Trophoblast cell (in vitro differentiated cells and primary cell): ENCODE measurements around the gene MPZL1.

Experiments used
- DNase-seq, 2 donors: peaks; one replicate each; pipeline ENCODE4 v3.0.0-alpha.2; 2016
- H2AFZ ChIP-seq: 2 replicates; pipeline ENCODE4 v1.6.1; 2013; ENCODE audit warnings: low read length, moderate library complexity, mild to moderate bottlenecking; ENCODE audit not compliant: insufficient read depth, poor library complexity
- H2AK5ac ChIP-seq: 2 replicates; pipeline ENCODE4 v1.6.1; 2013; ENCODE audit warnings: mild to moderate bottlenecking, low read length
- H2BK120ac ChIP-seq: 2 replicates; pipeline ENCODE4 v1.6.1; 2013; ENCODE audit warnings: low read length, mild to moderate bottlenecking, moderate library complexity; ENCODE audit not compliant: insufficient read depth, poor library complexity
- H2BK12ac ChIP-seq: 2 replicates; pipeline ENCODE4 v1.6.1; 2013; ENCODE audit warnings: mild to moderate bottlenecking, low read length, moderate library complexity
- H2BK5ac ChIP-seq: 2 replicates; pipeline ENCODE4 v1.6.1; 2013; ENCODE audit warnings: low read length, low read depth, moderate library complexity, mild to moderate bottlenecking; ENCODE audit not compliant: poor library complexity
- H3K14ac ChIP-seq: 2 replicates; pipeline ENCODE4 v1.6.1; 2013; ENCODE audit warnings: mild to moderate bottlenecking, low read length
- H3K18ac ChIP-seq: 2 replicates; pipeline ENCODE4 v1.6.1; 2013; ENCODE audit warnings: mild to moderate bottlenecking, low read length
- H3K23ac ChIP-seq: 2 replicates; pipeline ENCODE4 v1.6.1; 2013; ENCODE audit warnings: low read length
- H3K27ac ChIP-seq: 2 replicates; pipeline ENCODE4 v1.5.1; 2013; ENCODE audit warnings: low read depth, mild to moderate bottlenecking, inconsistent platforms, low read length, moderate library complexity
- H3K27me3 ChIP-seq: 2 replicates; pipeline ENCODE4 v1.6.1; 2013; ENCODE audit warnings: inconsistent platforms, mild to moderate bottlenecking, low read length, moderate library complexity; ENCODE audit not compliant: insufficient read depth
- H3K36me3 ChIP-seq, 2 experiments: 1 replicate in 1 of 2; 2 replicates in 1 of 2; pipeline ENCODE4 v1.6.1; 2013; ENCODE audit warnings: low read length in 2 of 2, mild to moderate bottlenecking in 2 of 2, moderate library complexity in 1 of 2; ENCODE audit not compliant: insufficient read depth in 2 of 2, control insufficient read depth in 1 of 2
- H3K4ac ChIP-seq: 2 replicates; pipeline ENCODE4 v1.6.1; 2013; ENCODE audit warnings: low read depth, mild to moderate bottlenecking, low read length, moderate library complexity
- H3K4me1 ChIP-seq, 2 experiments: 1 replicate in 1 of 2; 2 replicates in 1 of 2; pipeline ENCODE4 v1.6.1; 2013; ENCODE audit warnings: low read length in 2 of 2, mild to moderate bottlenecking in 2 of 2, moderate library complexity in 1 of 2; ENCODE audit not compliant: insufficient read depth in 2 of 2, control insufficient read depth in 1 of 2
- H3K4me2 ChIP-seq: 2 replicates; pipeline ENCODE4 v1.6.1; 2013; ENCODE audit warnings: inconsistent platforms, mild to moderate bottlenecking, low read length, moderate library complexity
- H3K4me3 ChIP-seq: 2 replicates; pipeline ENCODE4 v1.5.1; 2013; ENCODE audit warnings: mild to moderate bottlenecking, low read depth, low read length, inconsistent platforms
- H3K79me1 ChIP-seq: one replicate; pipeline ENCODE4 v1.6.1; 2013; ENCODE audit warnings: low read length
- H3K79me2 ChIP-seq: 2 replicates; pipeline ENCODE4 v1.6.1; 2013; ENCODE audit warnings: low read length, mild to moderate bottlenecking; ENCODE audit not compliant: control insufficient read depth, insufficient read depth, poor library complexity
- H3K9ac ChIP-seq: 2 replicates; pipeline ENCODE4 v1.6.1; 2013; ENCODE audit warnings: mild to moderate bottlenecking, low read length
- H3K9me3 ChIP-seq: 2 replicates; pipeline ENCODE4 v1.6.1; 2013; ENCODE audit warnings: low read depth, mild to moderate bottlenecking, control low read depth, inconsistent platforms, low read length; ENCODE audit not compliant: insufficient read depth
- H4K12ac ChIP-seq: 2 replicates; pipeline ENCODE4 v1.6.1; 2013; ENCODE audit warnings: low read depth, mild to moderate bottlenecking, low read length, moderate library complexity
- H4K8ac ChIP-seq: 2 replicates; pipeline ENCODE4 v1.6.1; 2013; ENCODE audit warnings: low read depth, mild to moderate bottlenecking, low read length, moderate library complexity
- H4K91ac ChIP-seq: one replicate; pipeline ENCODE4 v1.6.1; 2013; ENCODE audit warnings: low read depth, mild to moderate bottlenecking, low read length, moderate library complexity
- WGBS: extraction: QIAGEN DNeasy Blood & Tissue Kit; methylation state at CpG from one replicate; pipeline ENCODE4 v1.1.7; 2013; ENCODE audit warnings: missing lambda C conversion rate; ENCODE audit not compliant: insufficient read length, insufficient coverage; ENCODE audit errors: extremely low coverage; 5-methylcytosine and 5-hydroxymethylcytosine counted together

MPZL1 gene

GRCh38 chr1:167772436-167772835, 50.7 kb downstream of the MPZL1 start:
- no peak overlapping the region for H3K4me2 ChIP-seq
- WGBS, result no CpG with 5 or more reads among the region's 4 CpGs

GRCh38 chr1:167773516-167773915, 51.7 kb downstream of the MPZL1 start:
- H3K36me3 ChIP-seq, result peaks cover 24 to 49% of the 10 kb centered on the region in 2 experiments
- H3K18ac ChIP-seq, result no peak overlapping the region
- no peak overlapping the region for H2BK12ac ChIP-seq
- H3K4me3 ChIP-seq, result no peak overlapping the region
- no peak overlapping the region for H3K23ac ChIP-seq
- H3K79me1 ChIP-seq, result no peaks in the 10 kb centered on the region
- no peak overlapping the region for H2BK120ac ChIP-seq
- H3K14ac ChIP-seq, result no peak overlapping the region
- H3K9ac ChIP-seq, result no peak overlapping the region
- H4K12ac ChIP-seq, result no peak overlapping the region
- H2AFZ ChIP-seq, result no peak overlapping the region
- no peak overlapping the region for H3K4me2 ChIP-seq
- no peak overlapping the region for H2AK5ac ChIP-seq
- H3K9me3 ChIP-seq, result peaks cover 2% of the 10 kb centered on the region
- no peak overlapping the region for H4K91ac ChIP-seq
- peaks cover 8 to 9% of the 10 kb centered on the region in 2 experiments for H3K4me1 ChIP-seq
- no peak overlapping the region for H3K27ac ChIP-seq
- DNase-seq, result no peak
- H3K4ac ChIP-seq, result no peak overlapping the region
- peaks cover 5% of the 10 kb centered on the region for H3K79me2 ChIP-seq
- H3K27me3 ChIP-seq, result no peaks in the 10 kb centered on the region
- WGBS, result no CpG with 5 or more reads among the region's 2 CpGs
- no peak overlapping the region for H2BK5ac ChIP-seq
- no peak overlapping the region for H4K8ac ChIP-seq

More at GRCh38 chr1:167772436-167772835, 50.7 kb downstream of the MPZL1 start:
- no peak overlapping the region for H3K4me3 ChIP-seq
- no peak overlapping the region for H3K4ac ChIP-seq
- H3K4me1 ChIP-seq, result peaks cover 8 to 9% of the 10 kb centered on the region in 2 experiments
- H2BK12ac ChIP-seq, result no peak overlapping the region
- no peak overlapping the region for H3K27ac ChIP-seq
- H2BK120ac ChIP-seq, result no peak overlapping the region
- H2AK5ac ChIP-seq, result no peak overlapping the region
- no peak overlapping the region for H4K12ac ChIP-seq
- H3K18ac ChIP-seq, result no peak overlapping the region
- H4K91ac ChIP-seq, result no peak overlapping the region
- H3K79me2 ChIP-seq, result peaks cover 7% of the 10 kb centered on the region
- no peak for DNase-seq
- no peaks in the 10 kb centered on the region for H3K27me3 ChIP-seq
- no peak overlapping the region for H2BK5ac ChIP-seq
- no peak overlapping the region for H3K23ac ChIP-seq
- no peak overlapping the region for H2AFZ ChIP-seq
- H3K9me3 ChIP-seq, result peaks cover 2% of the 10 kb centered on the region
- H3K79me1 ChIP-seq, result no peaks in the 10 kb centered on the region
- H3K14ac ChIP-seq, result no peak overlapping the region
- peaks cover 21 to 50% of the 10 kb centered on the region in 2 experiments for H3K36me3 ChIP-seq
- no peak overlapping the region for H4K8ac ChIP-seq
- no peak overlapping the region for H3K9ac ChIP-seq

GRCh38 chr1:167774710-167775109, 52.9 kb downstream of the MPZL1 start:
- H3K4ac ChIP-seq, result peak overlapping the region; percentile 42
- H2BK5ac ChIP-seq, result no peak overlapping the region
- no peak overlapping the region for H3K23ac ChIP-seq
- H2BK120ac ChIP-seq, result no peak overlapping the region
- no peak overlapping the region for H3K14ac ChIP-seq
- H3K4me2 ChIP-seq, result no peak overlapping the region
- peaks cover 8 to 9% of the 10 kb centered on the region in 2 experiments for H3K4me1 ChIP-seq
- H3K9ac ChIP-seq, result no peak overlapping the region
- H2AK5ac ChIP-seq, result no peak overlapping the region
- no peak overlapping the region for H2BK12ac ChIP-seq
- H3K79me1 ChIP-seq, result no peaks in the 10 kb centered on the region
- H3K79me2 ChIP-seq, result peaks cover 5% of the 10 kb centered on the region
- H3K9me3 ChIP-seq, result peaks cover 2% of the 10 kb centered on the region
- H2AFZ ChIP-seq, result no peak overlapping the region
- H3K4me3 ChIP-seq, result no peak overlapping the region
- no peak overlapping the region for H4K91ac ChIP-seq
- H4K8ac ChIP-seq, result no peak overlapping the region
- no peak for DNase-seq
- no peaks in the 10 kb centered on the region for H3K27me3 ChIP-seq
- peaks cover 21 to 43% of the 10 kb centered on the region in 2 experiments for H3K36me3 ChIP-seq
- H4K12ac ChIP-seq, result no peak overlapping the region
- no peak overlapping the region for H3K27ac ChIP-seq
- no peak overlapping the region for H3K18ac ChIP-seq

GRCh38 chr1:167775178-167775577, 53.4 kb downstream of the MPZL1 start:
- H3K18ac ChIP-seq, result no peak overlapping the region
- H3K79me2 ChIP-seq, result peaks cover 2% of the 10 kb centered on the region
- H3K79me1 ChIP-seq, result no peaks in the 10 kb centered on the region
- no peak overlapping the region for H3K4me2 ChIP-seq
- H3K23ac ChIP-seq, result no peak overlapping the region
- no peak overlapping the region for H2BK5ac ChIP-seq
- no peak overlapping the region for H3K27ac ChIP-seq
- H3K9me3 ChIP-seq, result peaks cover 2% of the 10 kb centered on the region
- H2AFZ ChIP-seq, result no peak overlapping the region
- H3K14ac ChIP-seq, result no peak overlapping the region
- H2BK120ac ChIP-seq, result no peak overlapping the region
- H3K9ac ChIP-seq, result no peak overlapping the region
- H3K4me1 ChIP-seq, result peaks cover 8 to 9% of the 10 kb centered on the region in 2 experiments
- H3K27me3 ChIP-seq, result no peaks in the 10 kb centered on the region
- WGBS, result no CpG with 5 or more reads among the region's 2 CpGs
- DNase-seq, result no peak
- H2BK12ac ChIP-seq, result no peak overlapping the region
- H4K12ac ChIP-seq, result no peak overlapping the region
- H4K8ac ChIP-seq, result no peak overlapping the region
- no peak overlapping the region for H3K4me3 ChIP-seq
- H3K36me3 ChIP-seq, result peaks cover 19 to 39% of the 10 kb centered on the region in 2 experiments
- H2AK5ac ChIP-seq, result no peak overlapping the region
- H3K4ac ChIP-seq, result no peak overlapping the region
- H4K91ac ChIP-seq, result no peak overlapping the region
